Panc1 (cell line): ENCODE measurements around the gene CTDP1. TPM values are rescaled to one million over a fixed set of nuclear protein-coding genes. Genes with fewer than 3 reads are reported as not detected.

Source experiments
- ATAC-seq: fragments of 200-7000 bp; cut with Tn5 transposase; 2 replicates; pipeline ENCODE4 v1.9.1; 2020; ENCODE audit warnings: mild to moderate bottlenecking, moderate library complexity
- BruUV-seq: library from RNA; stranded (reverse); fragments of 400-500 nt; replicated peaks from 2 replicates; lab custom pipeline; 2021; lab: Mats Ljungman, UMichigan
- CTCF ChIA-PET: fragments of 300-600 bp; sonication (Branson Sonifier 250); formaldehyde crosslinking; loops from one replicate; lab custom pipeline; 2022; ENCODE audit warnings: antibody characterized with exemption; lab: Charles Lee
- POLR2A ChIA-PET: fragments of 300-600 bp; sonication (Branson Sonifier 250); formaldehyde crosslinking; loops from one replicate; lab custom pipeline; 2022; ENCODE audit warnings: antibody characterized with exemption; lab: Charles Lee
- DNase-seq: peaks from one replicate; pipeline ENCODE4 v3.0.0-alpha.2; 2010; ENCODE audit warnings: low read depth, low spot score
- H3K27ac ChIP-seq: 2 replicates; pipeline ENCODE4 v1.5.1; 2011; ENCODE audit warnings: mild to moderate bottlenecking, low read length, inconsistent platforms
- H3K27me3 ChIP-seq: fragments of 200-500 bp; sonication (Bioruptor generic); 2 replicates; pipeline ENCODE4 v1.6.0; 2014; ENCODE audit warnings: low read length, inconsistent platforms; ENCODE audit not compliant: control insufficient read depth, insufficient read depth
- H3K36me3 ChIP-seq: fragments of 200-500 bp; sonication (Bioruptor generic); 2 replicates; pipeline ENCODE4 v1.5.1; 2014; ENCODE audit warnings: inconsistent platforms, mild to moderate bottlenecking, low read length, moderate library complexity; ENCODE audit not compliant: control insufficient read depth, insufficient read depth
- H3K4me1 ChIP-seq: 2 replicates; pipeline ENCODE4 v1.5.1; 2011; ENCODE audit warnings: inconsistent platforms, mild to moderate bottlenecking, low read length, moderate library complexity; ENCODE audit not compliant: control insufficient read depth, insufficient read depth
- H3K4me3 ChIP-seq, 2 experiments: 2 replicates each; pipeline ENCODE4 v1.5.1; 2011 to 2012; ENCODE audit warnings: low read depth in 2 of 2, low read length in 2 of 2, mild to moderate bottlenecking in 2 of 2, inconsistent platforms in 1 of 2, moderate library complexity in 1 of 2
- H3K9me3 ChIP-seq: fragments of 200-500 bp; sonication (Bioruptor generic); 2 replicates; pipeline ENCODE4 v1.5.1; 2014; ENCODE audit warnings: low read depth, mild to moderate bottlenecking, inconsistent platforms, low read length, moderate library complexity; ENCODE audit not compliant: control insufficient read depth, insufficient read depth
- POLR2AphosphoS5 ChIP-seq: IDR thresholded peaks from 2 replicates; pipeline ENCODE4 v1.6.1; 2012; ENCODE audit warnings: mild to moderate bottlenecking, low read depth, low read length, moderate library complexity
- SIN3A ChIP-seq: IDR thresholded peaks from 2 replicates; pipeline ENCODE4 v1.6.1; 2012; ENCODE audit warnings: low read depth, mild to moderate bottlenecking, low read length, moderate library complexity, borderline replicate concordance; ENCODE audit not compliant: insufficient read depth
- TCF7L2 ChIP-seq: IDR thresholded peaks from 2 replicates; pipeline ENCODE4 v1.6.1; 2011; ENCODE audit warnings: mild to moderate bottlenecking, low read depth, low read length, inconsistent platforms
- in situ Hi-C: cut with HindIII; loops from 2 replicates; pipeline ENCODE4 v1.10.0; 2016; ENCODE audit warnings: low sequenced_read_pairs, low pct_unique_long_range_greater_than_20kb
- intact Hi-C: fragments of 100-400 bp; cut with micrococcal nuclease; formaldehyde crosslinking; loops from one replicate; pipeline ENCODE4 v1.10.0; 2022; ENCODE audit not compliant: unreplicated experiment
- total RNA-seq: library from RNA; stranded (reverse); gene quantifications from one replicate; pipeline ENCODE4 v1.2.1, GENCODE V29; 2021; ENCODE audit not compliant: unreplicated experiment
- TF ChIP-seq, protein P1 (sequence below), 2 experiments: IDR thresholded peaks; 2 replicates each; pipeline ENCODE4 v1.6.1; 2011 to 2012; ENCODE audit warnings: low read depth in 2 of 2, control low read depth in 1 of 2, low read length in 1 of 2, mild to moderate bottlenecking in 1 of 2, moderate library complexity in 1 of 2; ENCODE audit not compliant: insufficient read depth in 1 of 2
- TF ChIP-seq, protein P2 (sequence below): fragments of 450-650 bp; IDR thresholded peaks from 2 replicates; pipeline ENCODE4 v1.5.1; 2017; ENCODE audit warnings: mild to moderate bottlenecking

CTDP1 gene
- total RNA-seq, 1 experiment from 2014 or later, result 52.8 TPM

DNA sequence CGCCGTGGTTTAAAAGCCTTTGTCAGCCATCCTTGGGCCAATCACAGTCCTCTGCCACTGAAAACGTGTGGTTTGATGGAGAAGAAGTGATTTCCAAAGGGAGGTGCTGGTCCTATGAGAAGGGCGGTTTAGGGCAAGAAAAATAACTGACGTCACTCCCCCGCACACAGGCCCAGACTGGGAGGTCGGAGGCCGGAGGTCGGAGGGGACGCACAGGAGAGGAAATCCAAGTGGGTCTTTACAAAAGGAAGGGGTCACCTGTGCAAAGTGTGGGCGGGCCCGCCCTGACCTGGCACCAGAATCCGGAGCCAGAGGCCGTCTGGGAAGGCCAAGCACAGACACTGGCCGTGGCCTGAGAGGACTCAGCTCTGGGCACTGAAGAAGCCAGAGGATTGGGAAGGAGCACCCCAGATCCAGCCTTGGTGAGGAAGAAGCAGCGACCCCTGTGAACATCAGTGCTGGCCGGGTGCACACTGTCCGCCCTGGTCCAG is 100.1 kb downstream of the CTDP1 start:
- ChIA-PET POLR2A (no interaction called here), CTCF (no interaction called here)
- no peak for DNase-seq
- Histone ChIP-seq H3K36me3 (no peaks in the 10 kb centered on the region), H3K27ac (no peak overlapping the region), H3K27me3 (peaks cover 26% of the 10 kb centered on the region), H3K4me3 (no peak overlapping the region), H3K4me1 (no peaks in the 10 kb centered on the region), H3K9me3 (no peaks in the 10 kb centered on the region)
- BruUV-seq, result no TSS peak
- in situ Hi-C loops, result no loop called here
- TF ChIP-seq, protein P1, sequence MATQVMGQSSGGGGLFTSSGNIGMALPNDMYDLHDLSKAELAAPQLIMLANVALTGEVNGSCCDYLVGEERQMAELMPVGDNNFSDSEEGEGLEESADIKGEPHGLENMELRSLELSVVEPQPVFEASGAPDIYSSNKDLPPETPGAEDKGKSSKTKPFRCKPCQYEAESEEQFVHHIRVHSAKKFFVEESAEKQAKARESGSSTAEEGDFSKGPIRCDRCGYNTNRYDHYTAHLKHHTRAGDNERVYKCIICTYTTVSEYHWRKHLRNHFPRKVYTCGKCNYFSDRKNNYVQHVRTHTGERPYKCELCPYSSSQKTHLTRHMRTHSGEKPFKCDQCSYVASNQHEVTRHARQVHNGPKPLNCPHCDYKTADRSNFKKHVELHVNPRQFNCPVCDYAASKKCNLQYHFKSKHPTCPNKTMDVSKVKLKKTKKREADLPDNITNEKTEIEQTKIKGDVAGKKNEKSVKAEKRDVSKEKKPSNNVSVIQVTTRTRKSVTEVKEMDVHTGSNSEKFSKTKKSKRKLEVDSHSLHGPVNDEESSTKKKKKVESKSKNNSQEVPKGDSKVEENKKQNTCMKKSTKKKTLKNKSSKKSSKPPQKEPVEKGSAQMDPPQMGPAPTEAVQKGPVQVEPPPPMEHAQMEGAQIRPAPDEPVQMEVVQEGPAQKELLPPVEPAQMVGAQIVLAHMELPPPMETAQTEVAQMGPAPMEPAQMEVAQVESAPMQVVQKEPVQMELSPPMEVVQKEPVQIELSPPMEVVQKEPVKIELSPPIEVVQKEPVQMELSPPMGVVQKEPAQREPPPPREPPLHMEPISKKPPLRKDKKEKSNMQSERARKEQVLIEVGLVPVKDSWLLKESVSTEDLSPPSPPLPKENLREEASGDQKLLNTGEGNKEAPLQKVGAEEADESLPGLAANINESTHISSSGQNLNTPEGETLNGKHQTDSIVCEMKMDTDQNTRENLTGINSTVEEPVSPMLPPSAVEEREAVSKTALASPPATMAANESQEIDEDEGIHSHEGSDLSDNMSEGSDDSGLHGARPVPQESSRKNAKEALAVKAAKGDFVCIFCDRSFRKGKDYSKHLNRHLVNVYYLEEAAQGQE (IDR thresholded peaks at IDR 0.05; ENCODE audit: insufficient read depth in 1 of 2, low read depth in 2 of 2, low read length in 1 of 2), result no peak
- TF ChIP-seq SIN3A, result no peak
- TF ChIP-seq, protein P2, sequence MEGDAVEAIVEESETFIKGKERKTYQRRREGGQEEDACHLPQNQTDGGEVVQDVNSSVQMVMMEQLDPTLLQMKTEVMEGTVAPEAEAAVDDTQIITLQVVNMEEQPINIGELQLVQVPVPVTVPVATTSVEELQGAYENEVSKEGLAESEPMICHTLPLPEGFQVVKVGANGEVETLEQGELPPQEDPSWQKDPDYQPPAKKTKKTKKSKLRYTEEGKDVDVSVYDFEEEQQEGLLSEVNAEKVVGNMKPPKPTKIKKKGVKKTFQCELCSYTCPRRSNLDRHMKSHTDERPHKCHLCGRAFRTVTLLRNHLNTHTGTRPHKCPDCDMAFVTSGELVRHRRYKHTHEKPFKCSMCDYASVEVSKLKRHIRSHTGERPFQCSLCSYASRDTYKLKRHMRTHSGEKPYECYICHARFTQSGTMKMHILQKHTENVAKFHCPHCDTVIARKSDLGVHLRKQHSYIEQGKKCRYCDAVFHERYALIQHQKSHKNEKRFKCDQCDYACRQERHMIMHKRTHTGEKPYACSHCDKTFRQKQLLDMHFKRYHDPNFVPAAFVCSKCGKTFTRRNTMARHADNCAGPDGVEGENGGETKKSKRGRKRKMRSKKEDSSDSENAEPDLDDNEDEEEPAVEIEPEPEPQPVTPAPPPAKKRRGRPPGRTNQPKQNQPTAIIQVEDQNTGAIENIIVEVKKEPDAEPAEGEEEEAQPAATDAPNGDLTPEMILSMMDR, result no peak
- TF ChIP-seq POLR2AphosphoS5, result no peak
- TF ChIP-seq TCF7L2, result no peak
- intact Hi-C loops, result no loop called here
- ATAC-seq, result no peak

DNA sequence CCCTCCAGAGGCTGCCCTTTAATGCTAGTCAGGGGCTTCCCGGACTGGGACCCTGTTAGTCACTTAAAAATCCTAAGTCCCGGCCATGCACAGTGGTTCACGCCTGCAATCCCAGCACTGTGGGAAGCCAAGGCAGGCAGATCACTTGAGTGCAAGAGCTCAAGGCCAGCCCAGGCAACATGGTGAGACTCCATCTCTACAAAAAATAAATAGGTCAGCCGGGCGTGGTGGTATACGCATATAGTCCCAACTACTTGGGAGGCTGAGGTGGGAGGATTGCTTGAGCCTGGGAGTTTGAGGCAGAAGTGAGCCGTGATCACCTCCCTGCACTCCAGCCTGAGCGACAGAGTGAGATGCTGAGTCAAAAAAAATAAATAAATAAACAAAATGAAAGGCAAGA is 100.9 kb downstream of the CTDP1 start:
- TF ChIP-seq, protein P2, result no peak
- TF ChIP-seq SIN3A, result no peak
- no peak for TF ChIP-seq TCF7L2
- no peak for TF ChIP-seq POLR2AphosphoS5
- TF ChIP-seq, protein P1 (IDR thresholded peaks at IDR 0.05; ENCODE audit: insufficient read depth in 1 of 2, low read depth in 2 of 2, low read length in 1 of 2), result no peak
- Histone ChIP-seq H3K27me3 (peaks cover 22% of the 10 kb centered on the region), H3K27ac (no peak overlapping the region), H3K36me3 (no peaks in the 10 kb centered on the region), H3K4me1 (no peaks in the 10 kb centered on the region), H3K4me3 (no peak overlapping the region), H3K9me3 (no peaks in the 10 kb centered on the region)
- no TSS peak for BruUV-seq
- CTCF ChIA-PET, result no interaction called here
- DNase-seq, result no peak
- POLR2A ChIA-PET, result no interaction called here
- in situ Hi-C loops, result no loop called here
- ATAC-seq, result no peak
- intact Hi-C loops, result no loop called here
